Coronary artery (tissue), 2 donors: Measurements from ENCODE around the gene PREX1.

Experiments used
- DNase-seq: peaks from one replicate; pipeline ENCODE4 v3.0.0-alpha.2; 2017; ENCODE audit warnings: low spot score
- H3K27ac ChIP-seq, 2 donors: fragments of 200-600 bp; sonication (generic); one replicate each; pipeline ENCODE4 v1.5.1; 2016 to 2019
- H3K4me3 ChIP-seq: fragments of 200-600 bp; sonication (generic); 2 replicates; pipeline ENCODE4 v1.5.1; 2016; ENCODE audit warnings: mild to moderate bottlenecking, moderate library complexity
- CTCF ChIP-seq: fragments of 200-600 bp; sonication (generic); IDR thresholded peaks from one replicate; pipeline ENCODE4 v1.5.1; 2019; ENCODE audit warnings: antibody characterized with exemption

The PREX1 gene

DNA sequence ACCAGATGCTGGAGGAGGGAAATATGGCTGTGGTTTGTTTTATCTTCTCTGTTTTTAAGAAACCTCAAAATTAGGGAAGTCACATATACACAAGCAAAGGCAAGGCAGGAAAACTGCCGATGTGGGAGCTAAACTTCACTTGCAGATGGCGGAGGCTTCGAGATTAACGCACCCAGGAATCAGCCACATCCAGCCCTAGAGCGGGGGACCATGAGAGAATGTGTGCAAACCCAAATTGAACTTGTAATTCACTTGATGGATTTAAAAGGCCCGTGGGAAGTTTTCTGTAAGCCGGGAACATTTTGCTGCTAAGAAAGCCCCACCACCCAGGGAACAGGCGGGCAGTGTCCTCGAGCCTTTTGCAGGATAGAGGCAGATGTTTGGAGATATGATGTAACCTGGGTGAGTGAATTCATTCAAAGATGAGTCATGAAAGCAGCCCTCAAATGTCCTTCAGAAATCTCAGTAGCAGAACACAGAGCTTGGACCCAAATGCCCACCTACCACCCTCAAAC is 39.9 kb downstream of the PREX1 start:
- Histone ChIP-seq H3K27ac (no peak overlapping the region), H3K4me3 (no peak overlapping the region)
- no peak for TF ChIP-seq CTCF
- no peak for DNase-seq

DNA sequence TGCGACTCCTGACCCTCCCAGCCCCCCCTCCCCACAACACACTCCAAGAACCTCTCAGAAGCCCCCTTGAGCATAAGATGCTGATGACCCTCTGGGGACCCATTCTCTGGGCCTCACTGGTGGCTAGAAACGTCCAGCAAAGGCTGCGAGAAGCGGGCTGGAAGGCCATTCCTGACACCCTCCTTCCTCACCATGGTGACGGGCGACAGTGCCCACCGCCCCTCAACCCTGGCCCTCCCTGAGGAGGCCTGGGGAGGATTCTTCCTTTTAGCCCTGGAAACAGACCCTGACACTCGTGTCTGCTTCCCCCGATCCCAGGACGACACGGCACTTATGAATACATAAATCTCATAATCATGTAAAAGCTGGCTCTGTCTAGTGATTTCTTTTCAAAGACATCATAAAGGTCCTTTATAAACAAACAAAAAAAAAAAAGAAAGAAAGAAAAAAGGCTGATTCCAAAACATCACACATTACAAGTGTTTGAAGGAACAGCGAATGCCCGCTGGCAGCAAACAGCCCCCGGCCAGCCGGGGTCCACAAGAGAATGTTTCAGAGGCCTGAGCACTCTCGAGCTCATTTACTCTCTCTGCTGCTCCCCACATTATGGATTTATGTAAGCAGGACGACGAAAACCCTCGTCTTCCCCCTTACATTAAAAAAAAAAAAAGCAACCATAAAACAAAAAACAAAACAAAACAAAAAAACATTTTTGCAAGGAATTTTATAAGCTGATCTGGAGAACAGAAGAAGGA is 40.7 kb downstream of the PREX1 start:
- H3K27ac ChIP-seq, result no peak overlapping the region
- no peak for DNase-seq
- no peak for TF ChIP-seq CTCF
- no peak overlapping the region for H3K4me3 ChIP-seq

DNA sequence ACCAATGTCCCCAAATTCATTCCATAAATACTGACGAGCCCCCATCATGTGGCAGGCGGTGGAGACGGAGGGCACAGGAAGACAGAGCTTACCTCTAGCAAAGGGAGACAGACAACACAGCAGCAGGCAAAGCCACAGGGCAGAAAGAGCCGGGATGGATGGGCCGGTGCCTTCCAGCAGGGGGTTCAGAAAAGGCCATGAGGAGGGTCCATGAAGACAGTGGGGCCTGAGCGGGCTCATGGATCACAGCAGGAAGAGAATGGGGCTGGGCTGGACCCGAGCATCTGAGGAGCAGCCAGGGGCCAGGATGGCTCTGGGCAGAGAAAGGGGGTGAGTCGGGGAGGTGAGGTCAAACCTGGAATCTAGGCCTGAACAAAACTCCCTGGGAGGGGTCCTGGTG is 42.0 kb downstream of the PREX1 start:
- Histone ChIP-seq H3K27ac (no peak overlapping the region), H3K4me3 (no peak overlapping the region)
- no peak for DNase-seq
- no peak for TF ChIP-seq CTCF

GRCh38 chr20:48785256-48785655 is 42.5 kb downstream of the PREX1 start:
- no peak overlapping the region for H3K27ac ChIP-seq
- no peak for TF ChIP-seq CTCF
- no peak overlapping the region for H3K4me3 ChIP-seq
- no peak for DNase-seq

GRCh38 chr20:48784273-48784641 is 43.5 kb downstream of the PREX1 start:
- DNase-seq, result no peak
- Histone ChIP-seq H3K27ac (peak overlapping the region in 1 of 2 donors; percentile 33), H3K4me3 (no peak overlapping the region)
- no peak for TF ChIP-seq CTCF

GRCh38 chr20:48783533-48784272 is 44.1 kb downstream of the PREX1 start:
- TF ChIP-seq CTCF, result no peak
- no peak for DNase-seq
- H3K27ac ChIP-seq, result no peak overlapping the region
- no peak overlapping the region for H3K4me3 ChIP-seq
